ENCODE data around the gene KANK4.

GRCh38 chr1:62210960-62211359, 108.3 kb downstream of the KANK4 start:
- TF ChIP-seq CTCF (IDR thresholded peaks at IDR 0.05; ENCODE audit: insufficient read depth, low read length, poor library complexity, severe bottlenecking): no peak
- TF ChIP-seq EZH2phosphoT487 (conservative IDR thresholded peaks at IDR 0.05; ENCODE audit: low read length): no peak

All from SU-DHL-6 (cell line).